PC-9 (cell line): Measurements from ENCODE around the gene SF3B2. TPM values are rescaled to one million over a fixed set of nuclear protein-coding genes. Genes with fewer than 3 reads are reported as not detected.

Experiments
- BruUV-seq: library from RNA; stranded (reverse); fragments of 400-500 nt; replicated peaks from 2 replicates; lab custom pipeline; 2021; lab: Mats Ljungman, UMichigan
- CTCF ChIA-PET: fragments of 300-600 bp; sonication (Branson Sonifier 250); formaldehyde crosslinking; loops from one replicate; lab custom pipeline; 2022; ENCODE audit warnings: antibody characterized with exemption; lab: Charles Lee
- POLR2A ChIA-PET: fragments of 300-600 bp; sonication (Branson Sonifier 250); formaldehyde crosslinking; loops from one replicate; lab custom pipeline; 2022; ENCODE audit warnings: antibody characterized with exemption; ENCODE audit not compliant: unreplicated experiment; lab: Charles Lee
- DNase-seq, 2 experiments: peaks; one replicate each; pipeline versions ENCODE4 v3.0.0 to v3.0.0-alpha.2; 2015 to 2022; ENCODE audit warnings: mixed read lengths in 1 of 2
- H2AFZ ChIP-seq: fragments of 200-600 bp; sonication (generic); 2 replicates; pipeline ENCODE4 v1.8.1; 2017; ENCODE audit warnings: antibody characterized with exemption
- H3F3A ChIP-seq: fragments of 200-600 bp; sonication (generic); 2 replicates; pipeline ENCODE4 v1.8.1; 2017; ENCODE audit warnings: antibody characterized with exemption, mild to moderate bottlenecking, low read depth; ENCODE audit not compliant: insufficient read depth
- H3K27ac ChIP-seq: fragments of 200-600 bp; sonication (generic); 2 replicates; pipeline ENCODE4 v1.6.1; 2016; ENCODE audit warnings: mixed run types
- H3K27me3 ChIP-seq: fragments of 200-600 bp; sonication (generic); 2 replicates; pipeline ENCODE4 v1.6.1; 2016; ENCODE audit warnings: low read depth, mixed run types; ENCODE audit not compliant: insufficient read depth
- H3K36me3 ChIP-seq: fragments of 200-600 bp; sonication (generic); 2 replicates; pipeline ENCODE4 v1.6.1; 2016; ENCODE audit warnings: low read depth, mixed run types
- H3K4me1 ChIP-seq: fragments of 200-600 bp; sonication (generic); replicated peaks from 2 replicates; pipeline ENCODE4 v1.6.1; 2016; ENCODE audit warnings: mixed run types; ENCODE audit not compliant: insufficient read depth
- H3K4me2 ChIP-seq: fragments of 200-600 bp; sonication (generic); 2 replicates; pipeline ENCODE4 v1.6.1; 2017; ENCODE audit warnings: mixed run types
- H3K4me3 ChIP-seq: fragments of 200-600 bp; sonication (generic); 2 replicates; pipeline ENCODE4 v1.6.1; 2016; ENCODE audit warnings: mixed run types
- H3K79me2 ChIP-seq: fragments of 200-600 bp; sonication (generic); 2 replicates; pipeline ENCODE4 v1.6.1; 2017; ENCODE audit warnings: low read depth, mixed run types
- H3K9me2 ChIP-seq: fragments of 200-600 bp; sonication (generic); 2 replicates; pipeline ENCODE4 v1.8.1; 2017; ENCODE audit warnings: mild to moderate bottlenecking; ENCODE audit not compliant: insufficient read depth
- H3K9me3 ChIP-seq: fragments of 200-600 bp; sonication (generic); 2 replicates; pipeline ENCODE4 v1.8.1; 2016; ENCODE audit warnings: low read depth; ENCODE audit not compliant: insufficient read depth
- H4K20me1 ChIP-seq: fragments of 200-600 bp; sonication (generic); 2 replicates; pipeline ENCODE4 v1.8.1; 2017; ENCODE audit not compliant: insufficient read depth
- CTCF ChIP-seq: fragments of 200-600 bp; sonication (generic); conservative IDR thresholded peaks from 2 replicates; pipeline ENCODE4 v1.6.1; 2017; ENCODE audit warnings: mixed run types, antibody characterized with exemption, mild to moderate bottlenecking, moderate library complexity
- EZH2 ChIP-seq: fragments of 200-600 bp; sonication (generic); IDR thresholded peaks from 2 replicates; pipeline ENCODE4 v1.8.0; 2017; ENCODE audit warnings: antibody characterized with exemption, low read depth
- intact Hi-C: fragments of 100-400 bp; cut with micrococcal nuclease; formaldehyde crosslinking; loops from one replicate; pipeline ENCODE4 v1.10.0; 2022; ENCODE audit not compliant: unreplicated experiment
- total RNA-seq: library from RNA; stranded (reverse); gene quantifications from 2 replicates; pipeline ENCODE4 v1.2.3, GENCODE V29; 2021

The SF3B2 gene
- total RNA-seq, 1 experiment from 2014 or later = 224 TPM

- Histone ChIP-seq H4K20me1 (no peaks in the 10 kb centered on the region), H3K9me3 (no peaks in the 10 kb centered on the region), H3K36me3 (no peaks in the 10 kb centered on the region), H3K27me3 (no peaks in the 10 kb centered on the region), H3F3A (peaks cover 6% of the 10 kb centered on the region), H3K4me1 (peaks cover 27% of the 10 kb centered on the region), H2AFZ (no peak overlapping the region), H3K4me2 (no peak overlapping the region), H3K4me3 (no peak overlapping the region), H3K9me2 (no peaks in the 10 kb centered on the region), H3K79me2 (peaks cover 33% of the 10 kb centered on the region), H3K27ac (no peak overlapping the region)
- DNase-seq = no peak
- TF ChIP-seq CTCF (no peak), EZH2 (no peak)
- intact Hi-C loops = no loop called here
- BruUV-seq = no TSS peak
- CTCF ChIA-PET = interaction anchor here (0.5 kb wide), 1 partner anchor 153 kb away, joined by 11 read pairs; no protein-coding TSS in a partner anchor
- POLR2A ChIA-PET = no interaction called here
Measured at GRCh38 chr11:66106786-66107599, 54.8 kb downstream of the SF3B2 start.

- H3F3A ChIP-seq = peaks cover 15% of the 10 kb centered on the region
Measured at GRCh38 chr11:66107600-66108510, 55.7 kb downstream of the SF3B2 start.

More at GRCh38 chr11:66107600-66108510, 55.7 kb downstream of the SF3B2 start:
- ChIA-PET CTCF (no interaction called here), POLR2A (interaction anchor here (0.6 to 0.7 kb wide), 2 partner anchors 9 to 177 kb away, joined by 5 to 7 read pairs; no protein-coding TSS in a partner anchor)
- no peaks in the 10 kb centered on the region for H4K20me1 ChIP-seq
- DNase-seq = no peak
- H3K27me3 ChIP-seq = no peaks in the 10 kb centered on the region
- TF ChIP-seq EZH2 (no peak), CTCF (no peak)
- BruUV-seq = no TSS peak
- H3K9me3 ChIP-seq = no peaks in the 10 kb centered on the region
- no peak overlapping the region for H3K27ac ChIP-seq
- H2AFZ ChIP-seq = no peak overlapping the region
- peaks cover 37% of the 10 kb centered on the region for H3K79me2 ChIP-seq
- intact Hi-C loops = no loop called here
- H3K36me3 ChIP-seq = no peaks in the 10 kb centered on the region
- H3K4me1 ChIP-seq = peaks cover 35% of the 10 kb centered on the region
- H3K9me2 ChIP-seq = no peaks in the 10 kb centered on the region
- no peak overlapping the region for H3K4me2 ChIP-seq
- H3K4me3 ChIP-seq = no peak overlapping the region
